Epithelial cell of esophagus (primary cell): ENCODE results near the gene MYB.

Experiments used
- DNase-seq: peaks from one replicate; pipeline ENCODE4 v3.0.0; 2010; ENCODE audit warnings: low read depth
- H3K4me3 ChIP-seq: 2 replicates; pipeline ENCODE4 v1.5.1; 2011; ENCODE audit warnings: mild to moderate bottlenecking, low read length, control low read depth
- TF ChIP-seq, protein P1 (sequence below): IDR thresholded peaks from 2 replicates; pipeline ENCODE4 v1.5.1; 2011; ENCODE audit warnings: low read depth, mild to moderate bottlenecking, low read length, control low read depth, inconsistent platforms; ENCODE audit not compliant: insufficient read depth; ENCODE audit errors: missing control alignments

Gene MYB

DNA sequence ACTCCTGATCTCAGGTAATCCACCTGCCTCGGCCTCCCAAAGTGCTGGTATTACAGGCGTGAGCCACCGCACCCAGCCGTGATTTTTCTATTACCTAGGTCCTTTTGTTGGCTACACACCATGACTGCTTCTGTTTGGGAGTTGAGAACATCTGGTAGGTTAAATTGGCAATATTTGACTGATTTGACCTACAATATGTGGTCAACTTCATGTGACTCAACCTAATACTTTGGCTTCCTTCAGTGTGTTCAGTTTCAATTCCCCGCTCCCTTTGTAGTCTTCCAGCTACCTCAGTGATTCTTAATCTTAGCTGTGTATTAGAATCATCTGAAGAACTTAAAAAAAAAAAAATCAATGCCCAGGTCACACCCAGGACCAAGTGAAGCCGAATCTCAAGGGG, 47.4 kb downstream of the MYB start:
- no peak overlapping the region for H3K4me3 ChIP-seq
- no peak for DNase-seq

DNA sequence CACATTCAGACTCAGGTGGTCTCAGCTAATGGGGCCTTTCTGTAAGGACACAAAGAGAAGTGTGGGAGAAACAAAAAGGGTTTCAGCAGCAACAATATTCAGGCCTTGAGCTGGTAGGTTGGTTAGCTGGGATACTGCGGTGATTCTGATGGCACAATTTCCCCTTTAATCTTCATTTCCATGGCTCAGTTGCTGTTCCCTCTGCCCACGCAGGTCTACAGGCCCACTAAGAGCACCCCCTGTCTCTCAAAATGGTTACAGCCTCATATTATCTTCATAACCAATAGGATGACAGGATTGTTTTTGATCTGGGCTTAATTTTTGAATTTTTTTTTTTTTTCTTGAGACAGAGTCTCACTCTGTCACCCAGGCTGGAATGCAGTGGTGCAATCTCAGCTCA, 48.9 kb downstream of the MYB start:
- TF ChIP-seq, protein P1, sequence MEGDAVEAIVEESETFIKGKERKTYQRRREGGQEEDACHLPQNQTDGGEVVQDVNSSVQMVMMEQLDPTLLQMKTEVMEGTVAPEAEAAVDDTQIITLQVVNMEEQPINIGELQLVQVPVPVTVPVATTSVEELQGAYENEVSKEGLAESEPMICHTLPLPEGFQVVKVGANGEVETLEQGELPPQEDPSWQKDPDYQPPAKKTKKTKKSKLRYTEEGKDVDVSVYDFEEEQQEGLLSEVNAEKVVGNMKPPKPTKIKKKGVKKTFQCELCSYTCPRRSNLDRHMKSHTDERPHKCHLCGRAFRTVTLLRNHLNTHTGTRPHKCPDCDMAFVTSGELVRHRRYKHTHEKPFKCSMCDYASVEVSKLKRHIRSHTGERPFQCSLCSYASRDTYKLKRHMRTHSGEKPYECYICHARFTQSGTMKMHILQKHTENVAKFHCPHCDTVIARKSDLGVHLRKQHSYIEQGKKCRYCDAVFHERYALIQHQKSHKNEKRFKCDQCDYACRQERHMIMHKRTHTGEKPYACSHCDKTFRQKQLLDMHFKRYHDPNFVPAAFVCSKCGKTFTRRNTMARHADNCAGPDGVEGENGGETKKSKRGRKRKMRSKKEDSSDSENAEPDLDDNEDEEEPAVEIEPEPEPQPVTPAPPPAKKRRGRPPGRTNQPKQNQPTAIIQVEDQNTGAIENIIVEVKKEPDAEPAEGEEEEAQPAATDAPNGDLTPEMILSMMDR = no peak
- DNase-seq = no peak
- H3K4me3 ChIP-seq = no peak overlapping the region

More for the DNA sequence above, 47.4 kb downstream of the MYB start:
- TF ChIP-seq, protein P1 = no peak

DNA sequence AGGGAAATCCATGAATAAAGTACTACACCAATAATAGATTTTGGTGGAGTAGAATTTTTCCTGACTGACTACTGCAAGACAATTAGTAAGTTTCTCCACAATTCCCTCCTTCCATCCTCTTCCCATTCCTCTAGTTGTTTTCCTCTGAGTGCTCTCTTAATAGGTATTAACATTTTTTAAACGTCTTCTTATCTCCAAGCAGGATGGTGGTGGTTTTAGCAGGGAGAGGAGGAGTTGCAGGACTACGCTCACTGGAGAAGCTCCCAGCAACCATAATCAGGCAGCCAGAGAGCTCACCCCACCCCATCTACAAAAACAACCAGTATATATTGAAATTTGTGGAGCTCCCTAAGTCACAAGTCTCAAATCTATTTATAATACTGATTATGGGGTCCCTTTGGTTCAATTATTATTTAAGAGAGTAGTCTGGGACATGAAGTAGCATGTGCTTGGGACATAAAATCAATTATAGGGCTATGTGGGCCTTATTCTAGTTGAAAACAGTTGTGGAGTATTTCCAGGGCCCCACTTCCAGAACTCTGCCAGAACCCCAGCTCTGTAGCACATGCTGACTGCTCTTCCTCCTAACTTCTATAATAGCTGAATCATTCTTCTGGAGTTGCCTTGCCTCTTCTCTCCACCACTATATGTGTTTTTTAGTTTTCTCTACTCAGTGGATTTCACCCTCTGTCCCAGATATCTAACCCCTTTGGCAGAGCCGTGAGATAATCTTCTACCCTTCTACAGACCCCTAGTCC, 49.8 kb downstream of the MYB start:
- no peak overlapping the region for H3K4me3 ChIP-seq
- no peak for DNase-seq
- TF ChIP-seq, protein P1 = no peak

DNA sequence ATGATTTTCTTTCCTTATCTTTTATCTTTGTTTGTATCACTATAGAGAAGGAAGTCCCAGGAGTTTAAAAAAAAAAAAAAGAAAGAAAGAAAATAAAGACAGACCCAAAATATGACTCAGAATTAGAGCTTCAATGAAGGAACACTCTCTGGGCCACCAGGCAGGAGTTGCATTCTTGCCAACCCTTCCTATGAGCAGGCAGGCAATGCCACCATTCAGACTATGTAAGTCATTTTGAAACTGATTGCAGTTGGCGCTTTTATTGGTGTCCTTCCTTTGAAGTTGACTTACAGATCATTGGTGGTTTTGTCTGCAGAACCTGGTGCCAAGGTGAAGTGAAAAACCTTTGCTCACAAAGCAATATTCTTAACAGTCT, 50.3 kb downstream of the MYB start:
- DNase-seq = no peak
- TF ChIP-seq, protein P1 = no peak
- no peak overlapping the region for H3K4me3 ChIP-seq

DNA sequence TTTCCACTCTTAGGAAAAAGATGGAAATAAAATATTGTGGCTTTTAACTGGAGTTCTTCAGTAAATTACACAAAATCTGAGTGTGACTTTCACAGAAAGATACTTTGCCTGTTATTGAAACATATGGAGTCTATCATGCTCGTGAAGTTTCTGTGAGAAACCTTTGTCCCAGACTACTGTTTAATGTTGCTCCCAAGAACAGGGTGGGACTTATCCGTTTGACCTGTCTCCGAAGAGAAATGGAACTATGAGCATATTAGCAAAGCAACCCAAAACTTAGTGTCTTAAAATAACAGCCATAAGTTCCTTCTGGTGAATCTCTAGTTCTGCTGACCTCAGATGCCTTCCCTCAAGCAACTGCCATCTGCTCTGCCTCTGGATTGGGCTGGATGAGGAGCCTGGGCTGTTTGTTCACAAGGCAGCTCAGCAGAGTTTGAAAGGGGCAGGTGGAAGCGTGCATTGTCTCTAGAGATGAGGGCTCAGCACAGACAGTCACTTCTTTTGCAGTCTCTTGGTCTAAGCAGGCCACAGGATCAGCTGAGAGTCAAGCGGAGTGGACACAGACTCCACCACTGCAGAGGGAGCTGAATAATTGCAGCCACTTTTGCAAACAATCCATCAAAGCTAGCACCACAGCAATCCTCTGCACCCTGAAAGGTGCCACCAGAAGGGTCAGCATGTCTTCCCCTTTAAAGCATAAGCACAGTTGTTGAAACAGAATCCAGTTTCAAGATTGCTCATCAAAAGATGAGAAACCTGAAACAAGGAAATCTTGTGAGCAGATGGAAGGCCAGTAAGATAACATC, 52.8 kb downstream of the MYB start:
- no peak overlapping the region for H3K4me3 ChIP-seq
- TF ChIP-seq, protein P1 = no peak
- no peak for DNase-seq

DNA sequence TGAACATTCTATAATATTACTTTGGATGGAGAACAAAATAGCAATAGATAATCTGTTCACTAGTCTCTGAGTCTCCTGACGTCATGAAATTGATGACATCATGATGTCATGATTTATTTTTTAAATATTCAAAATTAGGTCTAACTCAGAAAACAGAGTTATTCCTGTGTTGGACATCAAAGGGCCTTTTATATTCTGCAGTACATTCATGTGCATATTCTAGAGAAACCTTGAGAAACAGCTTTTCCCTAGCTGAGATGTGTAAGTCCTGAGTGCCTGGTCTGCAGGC, 53.3 kb downstream of the MYB start:
- no peak overlapping the region for H3K4me3 ChIP-seq
- DNase-seq = no peak
- TF ChIP-seq, protein P1 = no peak
